Thymus (tissue), 11 donors: ENCODE data around the gene SOWAHC. TPM values are rescaled to one million over a fixed set of nuclear protein-coding genes. Genes with fewer than 3 reads are reported as not detected.

Experiments used
- DNase-seq, 9 donors: peaks; one replicate each; pipeline ENCODE4 v3.0.0-alpha.2; 2013; ENCODE audit warnings: low spot score in 9 of 9, low read depth in 6 of 9, missing footprints in 1 of 9
- H3K27ac ChIP-seq, 2 donors: one replicate each; pipeline ENCODE4 v1.5.1; 2013; ENCODE audit warnings: control low read depth in 1 of 2, low read depth in 1 of 2, low read length in 1 of 2, mild to moderate bottlenecking in 1 of 2, moderate library complexity in 1 of 2
- H3K27me3 ChIP-seq, 2 donors: one replicate each; pipeline ENCODE4 v1.5.1; 2013; ENCODE audit warnings: low read length in 1 of 2; ENCODE audit not compliant: control insufficient read depth in 2 of 2, insufficient read depth in 1 of 2
- H3K36me3 ChIP-seq, 2 donors: one replicate each; pipeline ENCODE4 v1.5.1; 2013; ENCODE audit warnings: low read length in 1 of 2, mild to moderate bottlenecking in 1 of 2, moderate library complexity in 1 of 2; ENCODE audit not compliant: control insufficient read depth in 2 of 2, insufficient read depth in 2 of 2
- H3K4me1 ChIP-seq, 2 donors: one replicate each; pipeline ENCODE4 v1.5.1; 2013; ENCODE audit warnings: low read length in 2 of 2; ENCODE audit not compliant: control insufficient read depth in 2 of 2, insufficient read depth in 2 of 2
- H3K4me3 ChIP-seq, 2 donors: one replicate each; pipeline ENCODE4 v1.5.1; 2013; ENCODE audit warnings: low read length in 2 of 2, control low read depth in 1 of 2, mild to moderate bottlenecking in 1 of 2
- H3K9me3 ChIP-seq, 2 donors: one replicate each; pipeline ENCODE4 v1.5.1; 2013; ENCODE audit warnings: low read length in 1 of 2, mild to moderate bottlenecking in 1 of 2; ENCODE audit not compliant: control insufficient read depth in 2 of 2, insufficient read depth in 1 of 2
- WGBS: extraction: QIAGEN DNeasy Blood & Tissue Kit; methylation state at CpG from one replicate; pipeline ENCODE4 v1.1.7; 2013; 5-methylcytosine and 5-hydroxymethylcytosine counted together
- polyA plus RNA-seq: library from polyadenylated mRNA; stranded (reverse); fragments of 200-250 nt; gene quantifications from one replicate; pipeline ENCODE4 v1.2.3, GENCODE V29; 2013
- total RNA-seq: library from RNA; stranded (reverse); fragments of 120-200 nt; gene quantifications from one replicate; pipeline ENCODE4 v1.2.4, GENCODE V29; 2013
- donor health status: healthy.

SOWAHC gene
- total and polyA plus RNA-seq, 2 donors = 7.3 to 7.4 TPM

GRCh38 chr2:109613081-109613921 is 863 bp upstream of the SOWAHC start:
- peaks cover 3 to 6% of the 10 kb centered on the region in 2 donors for H3K4me1 ChIP-seq
- H3K27ac ChIP-seq = peak overlapping the region; percentile 75 to 84
- 3% methylated on average over 82 of the region's 82 CpGs for WGBS
- no peaks in the 10 kb centered on the region for H3K36me3 ChIP-seq
- peaks cover 3 to 7% of the 10 kb centered on the region in 2 donors for H3K9me3 ChIP-seq
- peak in 1 of 9 donors; percentile 25 for DNase-seq
- peaks cover 45 to 85% of the 10 kb centered on the region in 2 donors for H3K27me3 ChIP-seq
- peak overlapping the region; percentile 35 to 62 for H3K4me3 ChIP-seq

GRCh38 chr2:109614715-109615636 is 812 bp downstream of the SOWAHC start:
- peak overlapping the region in 1 of 2 donors; percentile 36 for H3K27ac ChIP-seq
- DNase-seq = no peak
- H3K4me1 ChIP-seq = peaks cover 3 to 6% of the 10 kb centered on the region in 2 donors
- peaks cover 45 to 78% of the 10 kb centered on the region in 2 donors for H3K27me3 ChIP-seq
- H3K9me3 ChIP-seq = peaks cover 3 to 7% of the 10 kb centered on the region in 2 donors
- peak overlapping the region; percentile 35 to 62 for H3K4me3 ChIP-seq
- 11% methylated on average over 90 of the region's 90 CpGs for WGBS
- H3K36me3 ChIP-seq = no peaks in the 10 kb centered on the region

GRCh38 chr2:109615637-109616144 is 1.5 kb downstream of the SOWAHC start:
- no peak overlapping the region for H3K27ac ChIP-seq
- no peak for DNase-seq
- WGBS = 29% methylated on average over 24 of the region's 24 CpGs
- H3K27me3 ChIP-seq = peaks cover 45 to 73% of the 10 kb centered on the region in 2 donors
- H3K4me1 ChIP-seq = peaks cover 3 to 6% of the 10 kb centered on the region in 2 donors
- peak overlapping the region in 1 of 2 donors; percentile 35 for H3K4me3 ChIP-seq
- H3K36me3 ChIP-seq = no peaks in the 10 kb centered on the region
- peaks cover 3 to 7% of the 10 kb centered on the region in 2 donors for H3K9me3 ChIP-seq

- Histone ChIP-seq H3K27me3 (peaks cover 45 to 72% of the 10 kb centered on the region in 2 donors), H3K9me3 (peaks cover 3 to 7% of the 10 kb centered on the region in 2 donors), H3K4me3 (no peak overlapping the region), H3K36me3 (no peaks in the 10 kb centered on the region), H3K27ac (no peak overlapping the region), H3K4me1 (peaks cover 3 to 6% of the 10 kb centered on the region in 2 donors)
- DNase-seq = no peak
- WGBS = 59% methylated on average over 5 of the region's 5 CpGs
Measured at GRCh38 chr2:109616184-109616583, 2.0 kb downstream of the SOWAHC start.

- Histone ChIP-seq H3K4me3 (no peak overlapping the region), H3K27me3 (peaks cover 21 to 43% of the 10 kb centered on the region in 2 donors), H3K4me1 (peaks cover 3 to 6% of the 10 kb centered on the region in 2 donors), H3K36me3 (no peaks in the 10 kb centered on the region), H3K9me3 (peaks cover 3 to 7% of the 10 kb centered on the region in 2 donors), H3K27ac (no peak overlapping the region)
- 91% methylated on average over 4 of the region's 4 CpGs for WGBS
- DNase-seq = no peak
Measured at GRCh38 chr2:109619032-109619615, 5.0 kb downstream of the SOWAHC start.

- WGBS = 95% methylated on average over 5 of the region's 5 CpGs
- H3K4me1 ChIP-seq = no peaks in the 10 kb centered on the region
- DNase-seq = no peak
- H3K36me3 ChIP-seq = no peaks in the 10 kb centered on the region
- H3K9me3 ChIP-seq = no peaks in the 10 kb centered on the region
- no peak overlapping the region for H3K4me3 ChIP-seq
- H3K27ac ChIP-seq = no peak overlapping the region
- H3K27me3 ChIP-seq = peaks cover 0 to 9% of the 10 kb centered on the region in 2 donors
Measured at GRCh38 chr2:109623297-109623696, 9.1 kb downstream of the SOWAHC start.

- Histone ChIP-seq H3K9me3 (no peaks in the 10 kb centered on the region), H3K27me3 (peaks cover 0 to 9% of the 10 kb centered on the region in 2 donors), H3K27ac (no peak overlapping the region), H3K36me3 (no peaks in the 10 kb centered on the region), H3K4me3 (no peak overlapping the region), H3K4me1 (no peaks in the 10 kb centered on the region)
- no peak for DNase-seq
- whole genome bisulfite sequencing = 97% methylated on average over 4 of the region's 4 CpGs
Measured at GRCh38 chr2:109623923-109624322, 9.8 kb downstream of the SOWAHC start.

GRCh38 chr2:109624339-109624738 is 10.2 kb downstream of the SOWAHC start:
- 84% methylated on average over 4 of the region's 4 CpGs for WGBS

More at GRCh38 chr2:109624339-109624738, 10.2 kb downstream of the SOWAHC start:
- H3K4me3 ChIP-seq = no peak overlapping the region
- H3K9me3 ChIP-seq = no peaks in the 10 kb centered on the region
- H3K36me3 ChIP-seq = no peaks in the 10 kb centered on the region
- DNase-seq = no peak
- no peaks in the 10 kb centered on the region for H3K4me1 ChIP-seq
- no peak overlapping the region for H3K27ac ChIP-seq
- peaks cover 0 to 6% of the 10 kb centered on the region in 2 donors for H3K27me3 ChIP-seq
